Psoas muscle (tissue), 8 donors: ENCODE measurements around the gene VPS54. TPM values are rescaled to one million over a fixed set of nuclear protein-coding genes. Genes with fewer than 3 reads are reported as not detected.

Experiments used
- ATAC-seq, 4 donors: fragments of 200-7000 bp; cut with Tn5 transposase; one replicate each; pipeline ENCODE4 v1.9.1; 2020; ENCODE audit warnings: moderate library complexity in 3 of 4, mild to moderate bottlenecking in 2 of 4
- DNase-seq, 2 donors: peaks; one replicate each; pipeline ENCODE4 v3.0.0-alpha.2; 2020
- H3K27ac ChIP-seq: fragments of 200-600 bp; one replicate; pipeline ENCODE4 v1.8.0; 2022
- H3K27me3 ChIP-seq, 3 donors: fragments of 200-600 bp in 1 of 3; one replicate each; pipeline versions ENCODE4 v1.6.1 to v1.8.0; 2013 to 2022; ENCODE audit warnings: low read length in 2 of 3, mild to moderate bottlenecking in 2 of 3, moderate library complexity in 1 of 3; ENCODE audit not compliant: insufficient read depth in 3 of 3
- H3K36me3 ChIP-seq, 2 donors: fragments of 200-600 bp in 1 of 2; one replicate each; pipeline versions ENCODE4 v1.6.1 to v1.8.0; 2013 to 2022; ENCODE audit warnings: low read depth in 1 of 2, mild to moderate bottlenecking in 1 of 2, moderate library complexity in 1 of 2; ENCODE audit not compliant: insufficient read depth in 1 of 2
- H3K4me1 ChIP-seq: fragments of 200-600 bp; one replicate; pipeline ENCODE4 v1.8.0; 2022
- H3K4me3 ChIP-seq: fragments of 200-600 bp; one replicate; pipeline ENCODE4 v1.8.0; 2022; ENCODE audit warnings: mild to moderate bottlenecking
- H3K9me3 ChIP-seq: fragments of 200-600 bp; one replicate; pipeline ENCODE4 v1.8.0; 2022
- CTCF ChIP-seq: fragments of 200-600 bp; IDR thresholded peaks from one replicate; pipeline ENCODE4 v1.8.0; 2022; ENCODE audit warnings: antibody characterized with exemption
- WGBS, 3 donors: extraction: QIAGEN DNeasy Blood & Tissue Kit; methylation state at CpG; one replicate each; pipeline versions ENCODE4 v1.1.6 to v1.1.7; 2013; 5-methylcytosine and 5-hydroxymethylcytosine counted together
- intact Hi-C, 2 donors: fragments of 100-400 bp; cut with DNase I; formaldehyde crosslinking; loops; one replicate each; pipeline versions ENCODE4 v1.11.0 to v1.14.2; 2022
- polyA plus RNA-seq, 3 donors: library from polyadenylated mRNA; stranded (reverse); fragments of 200-250 nt; gene quantifications; one replicate each; pipeline ENCODE4 v1.2.3, GENCODE V29; 2013
- total RNA-seq, 4 donors: library from RNA; stranded (reverse); fragmentation: NEBNext Ultra II Directional in 2 of 4; extraction: Animal tissue kit (Norgen Biotek cat#: 25700) in 2 of 4; gene quantifications; one replicate each; pipeline versions ENCODE4 v1.2.1 to v1.2.4, GENCODE V29; 2021 to 2023
- donor health status: healthy with polysubstance abuse.
- donor health status: DM: no; HTN: no; CAD: no; lungs with moderate emphysema.
- donor health status: Bipolar disorder and iron deficiency.
- donor health status: healthy.
- donor health status: DM: yes; HTN: yes; CAD: no.
- donor health status: DM: no; HTN: no; CAD: no.
- donor health status: DM: no; HTN: no; CAD: no.
- donor health status: DM: yes; HTN: yes; CAD: no.

Gene VPS54
- total and polyA plus RNA-seq, 7 donors: 5.1 to 9.9 (median 8.2) TPM

- Histone ChIP-seq H3K27me3 (no peaks in the 10 kb centered on the region), H3K36me3 (peaks cover 0 to 35% of the 10 kb centered on the region in 2 donors), H3K9me3 (no peaks in the 10 kb centered on the region), H3K27ac (no peak overlapping the region), H3K4me3 (no peak overlapping the region), H3K4me1 (peaks cover 7% of the 10 kb centered on the region)
- no peak for ATAC-seq
- TF ChIP-seq CTCF: no peak
- intact Hi-C loops: no loop called here
- DNase-seq: no peak
- 77 to 83% (median 81%) methylated on average over 2 of the region's 2 CpGs for WGBS, 3 donors
Observed at GRCh38 chr2:63983986-63984605, 35.1 kb downstream of the VPS54 start.

- WGBS, 3 donors: 95 to 99% (median 96%) methylated on average over 4 of the region's 4 CpGs
- H3K36me3 ChIP-seq: peaks cover 0 to 43% of the 10 kb centered on the region in 2 donors
- intact Hi-C loops: no loop called here
Observed at GRCh38 chr2:63982335-63982734, 36.9 kb downstream of the VPS54 start.

GRCh38 chr2:63981702-63982103 is 37.5 kb downstream of the VPS54 start:
- H3K4me3 ChIP-seq: no peak overlapping the region
- no peaks in the 10 kb centered on the region for H3K9me3 ChIP-seq
- peaks cover 7% of the 10 kb centered on the region for H3K4me1 ChIP-seq
- no peak for ATAC-seq
- H3K36me3 ChIP-seq: peaks cover 0 to 43% of the 10 kb centered on the region in 2 donors
- no peak overlapping the region for H3K27ac ChIP-seq
- intact Hi-C loops: no loop called here
- no peak for TF ChIP-seq CTCF
- no peak for DNase-seq
- no peaks in the 10 kb centered on the region for H3K27me3 ChIP-seq
- 75 to 91% (median 86%) methylated on average over 3 of the region's 3 CpGs for WGBS, 3 donors

More at GRCh38 chr2:63982335-63982734, 36.9 kb downstream of the VPS54 start:
- Histone ChIP-seq H3K4me3 (no peak overlapping the region), H3K27ac (no peak overlapping the region), H3K9me3 (no peaks in the 10 kb centered on the region), H3K27me3 (no peaks in the 10 kb centered on the region), H3K4me1 (peaks cover 7% of the 10 kb centered on the region)
- ATAC-seq (no peak), DNase-seq (no peak)
- TF ChIP-seq CTCF: no peak

GRCh38 chr2:63980794-63981193 is 38.4 kb downstream of the VPS54 start:
- DNase-seq: no peak
- H3K27ac ChIP-seq: no peak overlapping the region
- peaks cover 7% of the 10 kb centered on the region for H3K4me1 ChIP-seq
- no peaks in the 10 kb centered on the region for H3K9me3 ChIP-seq
- TF ChIP-seq CTCF: no peak
- no peak overlapping the region for H3K4me3 ChIP-seq
- H3K27me3 ChIP-seq: no peaks in the 10 kb centered on the region
- no peak for ATAC-seq
- peaks cover 0 to 49% of the 10 kb centered on the region in 2 donors for H3K36me3 ChIP-seq
- intact Hi-C loops: no loop called here

- Histone ChIP-seq H3K27ac (no peak overlapping the region), H3K27me3 (no peaks in the 10 kb centered on the region), H3K4me3 (no peak overlapping the region), H3K9me3 (no peaks in the 10 kb centered on the region), H3K4me1 (no peaks in the 10 kb centered on the region), H3K36me3 (peaks cover 0 to 65% of the 10 kb centered on the region in 2 donors)
- intact Hi-C loops: no loop called here
- no peak for TF ChIP-seq CTCF
- DNase-seq (no peak), ATAC-seq (no peak)
- 91 to 94% (median 93%) methylated on average over 5 of the region's 5 CpGs for WGBS, 3 donors
Observed at GRCh38 chr2:63977904-63978303, 41.3 kb downstream of the VPS54 start.
